Loucy (cell line): Measurements from ENCODE around the gene SEC31B.

ENCODE experiments used
- CTCF ChIP-seq: fragments of 200-600 bp; sonication (generic); conservative IDR thresholded peaks from 2 replicates; pipeline ENCODE4 v1.5.1; 2014; ENCODE audit warnings: mild to moderate bottlenecking, antibody characterized with exemption, low read length
- EZH2phosphoT487 ChIP-seq: fragments of 200-600 bp; IDR thresholded peaks from 2 replicates; pipeline ENCODE4 v1.6.1; 2018; ENCODE audit warnings: antibody characterized with exemption, mild to moderate bottlenecking, moderate library complexity, borderline replicate concordance

GRCh38 chr10:100446130-100446761 is 73.4 kb downstream of the SEC31B start:
- TF ChIP-seq CTCF: peak; percentile 20; the same call in 1 of the 2 replicates
- TF ChIP-seq EZH2phosphoT487: no peak
